Left cardiac atrium (tissue), 4 donors: ENCODE results near the gene LCE2B. TPM values are rescaled to one million over a fixed set of nuclear protein-coding genes. Genes with fewer than 3 reads are reported as not detected.
"Not testable (repeated sequence)": the region's sequence is repeated elsewhere in the genome, so short reads cannot be mapped to it uniquely, and the experiment has no call there.

Source experiments
- ATAC-seq, 2 donors: fragments of 200-7000 bp; cut with Tn5 transposase; one replicate each; pipeline ENCODE4 v1.9.1; 2020; ENCODE audit warnings: mild to moderate bottlenecking in 2 of 2, moderate library complexity in 2 of 2
- DNase-seq: peaks from one replicate; pipeline ENCODE4 v3.0.0-alpha.2; 2020
- intact Hi-C, 2 donors: fragments of 100-400 bp; cut with DNase I; formaldehyde crosslinking; loops; one replicate each; pipeline versions ENCODE4 v1.14.1 to v1.15.1; 2022 to 2023
- long read RNA-seq: library from polyadenylated mRNA; unstranded; transcript quantifications from one replicate; pipeline ENCODE4 v2.0.0, GENCODE V29; 2021
- total RNA-seq, 2 donors: library from RNA; stranded (reverse); fragmentation: NEBNext Ultra II Directional; extraction: Animal tissue kit (Norgen Biotek cat#: 25700); gene quantifications; one replicate each; pipeline ENCODE4 v1.2.1, GENCODE V29; 2021
- donor health status: DM: no; HTN: yes; CAD: no.
- donor health status: DM: no; HTN: yes; CAD: no; lungs with severe emphysema.
- donor health status: DM: yes; HTN: yes; CAD: no.
- donor health status: Dilated cardiomyopathy.

The LCE2B gene
- total RNA-seq, result not detected
- long read RNA-seq, result 0 reads

- ATAC-seq, intact Hi-C loops, DNase-seq: not testable (repeated sequence)
Observed at GRCh38 chr1:152685823-152686222, at the start of gene LCE2B. Gene LCE2B (plus strand): TSS chr1:152686123. CDS start chr1:152686844, 721 bp downstream.

- ATAC-seq (no peak), DNase-seq (no peak)
- intact Hi-C loops, result no loop called here
Observed at GRCh38 chr1:152640351-152640750, 45.6 kb upstream of the LCE2B start.

- intact Hi-C loops, result no loop called here
- DNase-seq (no peak), ATAC-seq (no peak)
Observed at GRCh38 chr1:152643945-152644344, 42.0 kb upstream of the LCE2B start.

GRCh38 chr1:152645146-152645545, 40.8 kb upstream of the LCE2B start:
- ATAC-seq, result no peak
- intact Hi-C loops, result no loop called here

DNA sequence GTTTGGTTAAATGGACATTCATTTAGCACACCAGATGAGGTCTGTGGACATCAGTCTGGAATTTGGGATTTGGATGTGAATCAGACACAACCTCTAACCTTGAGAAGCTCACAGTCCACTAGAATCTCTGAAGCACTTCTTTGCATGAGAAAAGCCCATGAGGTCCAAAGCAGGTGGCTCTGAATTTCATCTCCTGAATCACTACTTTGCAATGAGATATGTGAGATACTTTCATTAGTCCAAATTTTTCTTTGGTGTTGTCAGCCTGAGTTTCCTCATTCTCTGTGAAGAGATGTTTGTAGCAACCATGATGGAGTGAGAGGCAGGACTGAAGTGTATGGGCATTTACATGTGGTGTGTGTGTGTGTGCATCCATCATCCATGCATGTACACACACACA, 39.3 kb upstream of the LCE2B start:
- no peak for ATAC-seq
- no peak for DNase-seq
- intact Hi-C loops, result no loop called here

More at GRCh38 chr1:152645146-152645545, 40.8 kb upstream of the LCE2B start:
- no peak for DNase-seq

GRCh38 chr1:152654110-152654509, 31.8 kb upstream of the LCE2B start:
- DNase-seq (no peak), ATAC-seq (no peak)
- intact Hi-C loops, result no loop called here

- intact Hi-C loops, result no loop called here
- DNase-seq, result no peak
Observed at GRCh38 chr1:152656459-152656858, 29.5 kb upstream of the LCE2B start.

DNA sequence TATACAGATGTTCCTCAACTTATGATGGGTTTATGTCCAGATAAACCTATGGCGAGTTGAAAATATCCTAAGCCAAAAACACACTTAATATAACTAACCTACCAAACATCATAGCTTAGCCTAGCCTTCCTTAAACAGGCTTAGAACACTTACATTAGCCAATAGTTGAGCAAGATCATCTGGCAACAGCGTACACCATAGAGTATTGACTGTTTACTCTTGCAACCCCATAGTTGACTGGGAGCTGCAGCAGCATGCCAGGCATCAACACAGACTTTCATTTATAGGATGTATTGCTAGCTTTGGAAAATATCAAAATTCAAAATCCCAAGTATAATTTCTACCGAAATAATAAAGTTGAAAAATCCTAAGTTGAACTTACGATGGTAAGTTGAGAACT, 28.2 kb upstream of the LCE2B start:
- intact Hi-C loops, result no loop called here
- no peak for ATAC-seq
- no peak for DNase-seq

More at GRCh38 chr1:152656459-152656858, 29.5 kb upstream of the LCE2B start:
- ATAC-seq, result no peak

- intact Hi-C loops, result no loop called here
- DNase-seq, result no peak
- ATAC-seq, result no peak
Observed at GRCh38 chr1:152658649-152659048, 27.3 kb upstream of the LCE2B start.

- no peak for DNase-seq
- no peak for ATAC-seq
- intact Hi-C loops, result no loop called here
Observed at GRCh38 chr1:152663098-152663497, 22.8 kb upstream of the LCE2B start, which contains the start of gene LCE2D. Gene LCE2D (plus strand): TSS chr1:152663380. CDS start chr1:152664106, 726 bp downstream.

DNA sequence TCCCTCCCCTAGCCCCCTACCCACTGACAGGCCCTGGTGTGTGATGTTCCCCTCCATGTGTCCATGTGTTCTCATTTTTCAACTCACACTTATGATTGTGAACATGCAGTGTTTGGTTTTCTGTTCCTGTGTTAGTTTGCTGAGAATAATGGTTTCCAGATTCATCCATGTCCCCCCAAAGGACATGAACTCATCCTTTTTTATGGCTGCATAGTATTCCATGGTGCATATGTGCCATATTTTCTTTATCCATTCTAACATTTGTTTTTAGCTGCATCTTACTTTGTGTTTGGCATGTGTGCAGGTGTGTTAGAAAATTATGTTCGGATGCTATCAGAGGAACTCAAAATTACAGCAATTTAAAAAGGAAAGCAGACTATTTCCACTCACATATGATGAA, 19.8 kb upstream of the LCE2B start:
- intact Hi-C loops, ATAC-seq, DNase-seq: not testable (repeated sequence)

- DNase-seq (no peak), ATAC-seq (no peak)
- intact Hi-C loops, result no loop called here
Observed at GRCh38 chr1:152667648-152668047, 18.3 kb upstream of the LCE2B start.

- DNase-seq, result no peak
- no peak for ATAC-seq
- intact Hi-C loops, result no loop called here
Observed at GRCh38 chr1:152673016-152673415, 12.9 kb upstream of the LCE2B start.

DNA sequence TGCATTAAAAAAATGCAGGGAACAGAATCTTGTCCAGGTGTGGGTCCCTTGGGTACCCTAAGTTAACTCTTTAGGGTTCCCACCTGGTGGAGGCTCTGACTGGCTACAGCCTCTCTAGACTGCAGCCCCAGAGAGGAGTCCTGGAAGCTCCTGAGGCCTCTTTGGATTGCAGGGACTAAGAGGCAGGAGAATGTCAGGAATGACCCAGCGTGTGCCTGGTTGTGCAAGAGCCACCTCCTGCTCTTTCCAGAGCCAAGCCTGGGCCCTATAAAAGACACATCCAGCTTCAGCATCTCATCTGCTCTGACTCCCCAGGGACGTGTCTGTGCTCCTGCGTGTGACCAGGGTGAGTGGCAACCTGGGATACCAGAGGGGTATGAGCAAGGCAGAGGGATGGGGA, 10.9 kb upstream of the LCE2B start, which contains the start of gene LCE2C:
TSS of gene LCE2C (plus strand) at position 297 of the 400 bp plus-strand sequence. CDS start 737 bp downstream, outside the sequence.
- ATAC-seq, DNase-seq, intact Hi-C loops: not testable (repeated sequence)

DNA sequence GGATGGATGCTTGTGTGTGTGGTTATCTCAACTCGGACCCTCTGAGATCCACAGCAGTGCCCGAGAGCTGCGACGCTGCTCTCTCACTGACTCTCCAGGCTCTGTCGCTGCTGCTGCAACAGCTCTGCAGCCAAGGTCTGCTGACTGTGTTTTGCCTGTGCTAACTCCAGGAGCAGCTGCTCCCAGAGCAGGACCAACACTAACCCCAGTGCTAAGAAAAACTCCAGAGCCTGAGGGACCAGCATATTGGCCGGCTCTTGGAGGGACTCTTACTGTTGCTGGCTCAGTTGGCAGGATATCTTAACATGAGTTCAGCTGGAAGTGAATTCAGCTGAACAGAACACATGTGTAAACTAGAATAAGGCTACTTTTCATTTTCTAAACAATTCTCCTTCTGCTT, 6.5 kb upstream of the LCE2B start:
- intact Hi-C loops, result no loop called here
- ATAC-seq (no peak), DNase-seq (no peak)

GRCh38 chr1:152681616-152682015, 4.3 kb upstream of the LCE2B start:
- intact Hi-C loops, result no loop called here
- DNase-seq (no peak), ATAC-seq (no peak)

DNA sequence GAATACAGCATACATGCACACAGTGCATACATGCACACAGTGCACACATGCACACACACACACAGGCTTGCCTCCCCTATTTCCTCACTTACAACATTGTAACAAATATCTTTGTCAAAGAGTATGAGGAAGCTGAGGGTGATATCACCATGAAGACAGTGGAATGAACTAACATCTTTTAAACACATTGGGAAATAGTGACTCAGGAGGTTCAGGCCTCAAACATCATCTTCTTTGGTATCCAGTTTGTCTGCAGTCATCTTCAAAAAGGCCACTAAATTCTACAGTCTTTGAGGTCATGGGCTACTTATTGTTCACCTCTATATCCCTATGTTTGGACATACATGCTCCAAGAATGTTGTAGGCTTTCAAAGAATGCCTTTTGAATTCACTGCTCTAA, 2.1 kb upstream of the LCE2B start:
- DNase-seq, result no peak
- ATAC-seq, result no peak
- intact Hi-C loops, result no loop called here

GRCh38 chr1:152697701-152698600, 12.0 kb downstream of the LCE2B start, which contains the start of gene LCE2A:
Gene LCE2A (plus strand): TSS chr1:152698345. CDS start chr1:152698902, 557 bp downstream.
- ATAC-seq, result no peak
- intact Hi-C loops, result no loop called here

GRCh38 chr1:152699746-152700145, 13.8 kb downstream of the LCE2B start:
- intact Hi-C loops, result no loop called here
- ATAC-seq, result no peak
- DNase-seq, result no peak

More at GRCh38 chr1:152697701-152698600, 12.0 kb downstream of the LCE2B start, which contains the start of gene LCE2A:
- DNase-seq, result no peak

DNA sequence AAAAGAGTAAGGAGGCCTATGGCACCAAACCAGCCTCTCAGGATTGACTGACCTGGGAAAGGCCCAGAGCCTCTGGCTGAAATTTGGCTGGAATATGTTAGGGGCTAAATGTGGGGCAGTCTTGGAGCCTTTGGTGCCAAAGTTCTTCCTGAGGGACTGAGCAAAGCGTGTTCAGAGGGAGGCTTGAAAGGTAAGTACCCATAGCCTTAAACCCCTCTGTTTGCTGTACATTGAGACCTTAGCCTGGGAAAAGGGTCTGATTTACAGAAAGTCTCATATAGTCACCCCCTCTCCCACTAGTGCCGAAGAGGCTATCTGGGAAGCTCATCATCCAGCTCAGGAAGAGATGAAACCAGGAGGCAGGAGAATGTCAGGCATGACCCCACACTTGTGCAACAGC, 21.9 kb downstream of the LCE2B start, which contains the start of gene LCE4A:
TSS of gene LCE4A (plus strand) at position 301 of the 400 bp plus-strand sequence. CDS start 916 bp downstream, outside the sequence.
- DNase-seq (no peak), ATAC-seq (no peak)
- intact Hi-C loops, result no loop called here
